HepG2 (cell line): ENCODE measurements around the gene RSPRY1. TPM values are rescaled to one million over a fixed set of nuclear protein-coding genes. Genes with fewer than 3 reads are reported as not detected.

Experiments used
- ATAC-seq: fragments of 200-7000 bp; cut with Tn5 transposase; 3 replicates; pipeline ENCODE4 v1.9.1; 2020; ENCODE audit warnings: mild to moderate bottlenecking, moderate library complexity
- BruUV-seq: library from RNA; stranded (reverse); fragments of 400-500 nt; replicated peaks from 2 replicates; lab custom pipeline; 2021; lab: Mats Ljungman, UMichigan
- CTCF ChIA-PET: fragments of 300-600 bp; formaldehyde crosslinking; extraction: SDS; loops from one replicate; lab custom pipeline; 2021; ENCODE audit warnings: low total read pairs, inconsistent platforms, low intra/inter-chr PET ratio; lab: Yijun Ruan, JAX
- POLR2A ChIA-PET: fragments of 350-600 bp; sonication (Branson Sonifier 250); formaldehyde crosslinking; loops from one replicate; lab custom pipeline; 2020; ENCODE audit warnings: antibody characterized with exemption, inconsistent platforms; lab: Yijun Ruan, JAX
- DNase-seq: peaks from one replicate; pipeline ENCODE4 v3.0.0-alpha.2; 2015; ENCODE audit warnings: low spot score
- FAIRE-seq: peaks from 3 replicates; lab custom pipeline; 2011; peaks lifted over from hg19 to GRCh38; lab: Jason Lieb, UNC
- H2AFZ ChIP-seq: one replicate; pipeline ENCODE4 v1.6.1; 2011; ENCODE audit warnings: low read length, inconsistent platforms
- H3K27ac ChIP-seq: fragments of 300-600 bp; 3 replicates; pipeline ENCODE4 v1.8.0; 2011; ENCODE audit warnings: mixed run types, mild to moderate bottlenecking, mixed read lengths, low read length, inconsistent platforms; ENCODE audit not compliant: insufficient read depth; ENCODE audit errors: extremely low read length
- H3K27me3 ChIP-seq, 2 experiments: fragments of 200-600 bp in 1 of 2; 2 replicates in 1 of 2; 3 replicates in 1 of 2; pipeline versions ENCODE4 v1.6.0 to v1.8.0; 2011; ENCODE audit warnings: low read length in 2 of 2, mild to moderate bottlenecking in 2 of 2, moderate library complexity in 2 of 2, inconsistent platforms in 1 of 2; ENCODE audit not compliant: insufficient read depth in 2 of 2, control insufficient read depth in 1 of 2
- H3K36me3 ChIP-seq, 2 experiments: fragments of 200-600 bp in 1 of 2; replicated peaks in 1 of 2; 2 replicates in 1 of 2; 3 replicates in 1 of 2; pipeline versions ENCODE4 v1.5.1 to v1.8.0; 2011; ENCODE audit warnings: low read length in 2 of 2, inconsistent platforms in 1 of 2; ENCODE audit not compliant: insufficient read depth in 2 of 2, control insufficient read depth in 1 of 2
- H3K4me1 ChIP-seq: 2 replicates; pipeline ENCODE4 v1.5.1; 2012; ENCODE audit warnings: low read length, inconsistent platforms; ENCODE audit not compliant: insufficient read depth
- H3K4me2 ChIP-seq: 2 replicates; pipeline ENCODE4 v1.6.0; 2011; ENCODE audit warnings: low read depth, low read length, inconsistent platforms
- H3K4me3 ChIP-seq, 3 experiments: fragments of 200-600 bp in 1 of 3; sonication (generic), shearing (Covaris generic) in 1 of 3; replicated peaks in 1 of 3; 2 replicates each; pipeline ENCODE4 v1.5.1; 2011 to 2016; ENCODE audit warnings: low read length in 3 of 3, inconsistent platforms in 2 of 3, low read depth in 2 of 3, mild to moderate bottlenecking in 2 of 3, control low read depth in 1 of 3, mixed read lengths in 1 of 3; ENCODE audit not compliant: insufficient read depth in 1 of 3
- H3K79me2 ChIP-seq: one replicate; pipeline ENCODE4 v1.6.1; 2011; ENCODE audit warnings: low read length, inconsistent platforms; ENCODE audit not compliant: insufficient read depth
- H3K9ac ChIP-seq: 2 replicates; pipeline ENCODE4 v1.6.0; 2011; ENCODE audit warnings: mild to moderate bottlenecking, low read depth, low read length, inconsistent platforms; ENCODE audit not compliant: insufficient read depth
- H3K9me3 ChIP-seq: 2 replicates; pipeline ENCODE4 v1.5.1; 2012; ENCODE audit warnings: mild to moderate bottlenecking, low read length
- H4K20me1 ChIP-seq: 2 replicates; pipeline ENCODE4 v1.6.0; 2011; ENCODE audit warnings: inconsistent platforms, mild to moderate bottlenecking, low read length, moderate library complexity; ENCODE audit not compliant: insufficient read depth
- ARID4A ChIP-seq: sonication (generic); formaldehyde crosslinking; IDR thresholded peaks from 2 replicates; pipeline ENCODE4 v1.5.0; 2020; ENCODE audit warnings: mild to moderate bottlenecking, missing genetic modification reagents, borderline replicate concordance
- MED13 ChIP-seq: sonication (generic); formaldehyde crosslinking; IDR thresholded peaks from 2 replicates; pipeline ENCODE4 v1.5.0; 2020; ENCODE audit warnings: missing genetic modification reagents
- SIX4 ChIP-seq: sonication (generic); formaldehyde crosslinking; IDR thresholded peaks from 2 replicates; pipeline ENCODE4 v1.4.0; 2020; ENCODE audit warnings: missing genetic modification reagents
- STAT6 ChIP-seq: sonication (generic); formaldehyde crosslinking; IDR thresholded peaks from 2 replicates; pipeline ENCODE4 v1.4.0; 2020; ENCODE audit warnings: missing genetic modification reagents, mild to moderate bottlenecking, borderline replicate concordance
- WGBS: methylation state at CpG from one replicate; pipeline ENCODE4 v1.1.6; 2017; ENCODE audit warnings: low lambda C conversion rate; 5-methylcytosine and 5-hydroxymethylcytosine counted together
- in situ Hi-C: cut with HindIII; loops from 2 replicates; pipeline ENCODE4 v1.10.0; 2017; ENCODE audit warnings: low pct_unique_long_range_greater_than_20kb; ENCODE audit not compliant: extremely low pct_ligation_motif_present
- intact Hi-C: fragments of 100-400 bp; cut with micrococcal nuclease; formaldehyde crosslinking; loops from one replicate; pipeline ENCODE4 v1.10.0; 2022; ENCODE audit not compliant: unreplicated experiment
- polyA plus RNA-seq, 8 experiments: library from polyadenylated mRNA; depleted of rRNA in 3 of 8; stranded (reverse) in 7 of 8; unstranded in 1 of 8; fragments of >200 nt; fragmentation: Illumina TruSeq in 4 of 8; extraction: Trizol in 4 of 8; gene quantifications; 2 replicates each; pipeline versions ENCODE4 v1.2.1 to v1.2.3, GENCODE V29; 2011 to 2016; ENCODE audit warnings: low read depth in 4 of 8, missing spikeins in 1 of 8, mixed read lengths in 1 of 8; ENCODE audit not compliant: insufficient read depth in 1 of 8
- total RNA-seq, 5 experiments: library from RNA; depleted of rRNA; stranded (reverse); fragments of >200 nt; fragmentation: Illumina TruSeq; extraction: Trizol; gene quantifications; 2 replicates each; pipeline ENCODE4 v1.2.3, GENCODE V29; 2016; ENCODE audit warnings: low read depth in 1 of 5

The RSPRY1 gene
- total and polyA plus RNA-seq, 2 of the 13 experiments (the other 11 are each of a cell fraction or from before 2014, with no cell fraction given), result 53.4 to 61.0 TPM

- WGBS, result 97% methylated on average over 6 of the region's 6 CpGs
- in situ Hi-C loops (no loop called here), intact Hi-C loops (no loop called here)
- ATAC-seq (no peak), FAIRE-seq (no peak), DNase-seq (no peak)
- TSS peak; percentile 42 for BruUV-seq
- Histone ChIP-seq H4K20me1 (no peaks in the 10 kb centered on the region), H3K4me2 (no peak overlapping the region), H3K9ac (no peak overlapping the region), H3K27ac (no peak overlapping the region), H3K79me2 (no peaks in the 10 kb centered on the region), H3K4me1 (peaks cover 27% of the 10 kb centered on the region), H3K4me3 (no peak overlapping the region), H2AFZ (no peak overlapping the region), H3K9me3 (no peaks in the 10 kb centered on the region), H3K27me3 (no peaks in the 10 kb centered on the region), H3K36me3 (peaks cover 7 to 42% of the 10 kb centered on the region in 2 experiments; a peak in 4 of 5 replicates)
- CTCF ChIA-PET, result no interaction called here
- TF ChIP-seq SIX4 (CRISPR knock-in tag) (no peak), MED13 (CRISPR knock-in tag) (no peak), ARID4A (CRISPR knock-in tag) (no peak), STAT6 (CRISPR knock-in tag) (no peak)
- POLR2A ChIA-PET, result no interaction called here
These were observed 32.3 kb upstream of the RSPRY1 start for GRCh38 chr16:57153841-57154240.
